Esophagus squamous epithelium (tissue), 5 donors: ENCODE results near the gene ZNF512B. TPM values are rescaled to one million over a fixed set of nuclear protein-coding genes. Genes with fewer than 3 reads are reported as not detected.

Experiments used
- DNase-seq: peaks from one replicate; lab custom pipeline; 2025; lab: John Stamatoyannopoulos, UW
- H3K27ac ChIP-seq, 4 donors: fragments of 200-600 bp; sonication (generic); one replicate each; pipeline ENCODE4 v1.5.1; 2016 to 2019; ENCODE audit warnings: mild to moderate bottlenecking in 1 of 4
- H3K27me3 ChIP-seq, 4 donors: fragments of 200-600 bp; sonication (generic); 1 replicate in 3 of 4; 2 replicates in 1 of 4; pipeline versions ENCODE4 v1.5.1 to v1.6.0; 2017 to 2021; ENCODE audit warnings: antibody characterized with exemption in 1 of 4
- H3K36me3 ChIP-seq, 3 donors: fragments of 200-600 bp; sonication (generic); one replicate each; pipeline ENCODE4 v1.5.1; 2016 to 2019
- H3K4me1 ChIP-seq, 3 donors: fragments of 200-600 bp; sonication (generic); one replicate each; pipeline ENCODE4 v1.5.1; 2017 to 2019
- H3K4me3 ChIP-seq, 4 donors: fragments of 200-600 bp; sonication (generic); 1 replicate in 3 of 4; 2 replicates in 1 of 4; pipeline ENCODE4 v1.5.1; 2016 to 2019; ENCODE audit warnings: mild to moderate bottlenecking in 2 of 4, moderate library complexity in 1 of 4
- H3K9me3 ChIP-seq, 3 donors: fragments of 200-600 bp; sonication (generic); one replicate each; pipeline ENCODE4 v1.5.1; 2016 to 2019
- POLR2A ChIP-seq, 4 donors: fragments of 450-650 bp; IDR thresholded peaks; one replicate each; pipeline ENCODE4 v1.6.1; 2017; ENCODE audit warnings: antibody characterized with exemption in 4 of 4, mild to moderate bottlenecking in 4 of 4, moderate library complexity in 3 of 4
- WGBS, 2 donors: methylation state at CpG; one replicate each; pipeline ENCODE4 v1.1.5; 2018; 5-methylcytosine and 5-hydroxymethylcytosine counted together
- intact Hi-C: fragments of 100-400 bp; cut with DNase I; formaldehyde crosslinking; loops from one replicate; pipeline ENCODE4 v1.15.0; 2022
- total RNA-seq, 4 donors: library from RNA; depleted of rRNA; stranded (reverse); fragments of >200 nt; gene quantifications; one replicate each; pipeline ENCODE4 v1.1.0, GENCODE V29; 2016
- TF ChIP-seq, protein P1 (sequence below), 6 experiments: fragments of 450-650 bp in 4 of 6; fragments of 200-600 bp in 2 of 6; sonication (generic) in 2 of 6; IDR thresholded peaks; one replicate each; pipeline ENCODE4 v1.5.1; 2016 to 2019; ENCODE audit warnings: antibody characterized with exemption in 6 of 6, mild to moderate bottlenecking in 4 of 6, moderate library complexity in 4 of 6
- donor health status: DM: yes; HTN: yes; CAD: no.

Gene ZNF512B
- total RNA-seq, 4 donors from 2014 or later: 10.7 to 17.6 (median 14.2) TPM

DNA sequence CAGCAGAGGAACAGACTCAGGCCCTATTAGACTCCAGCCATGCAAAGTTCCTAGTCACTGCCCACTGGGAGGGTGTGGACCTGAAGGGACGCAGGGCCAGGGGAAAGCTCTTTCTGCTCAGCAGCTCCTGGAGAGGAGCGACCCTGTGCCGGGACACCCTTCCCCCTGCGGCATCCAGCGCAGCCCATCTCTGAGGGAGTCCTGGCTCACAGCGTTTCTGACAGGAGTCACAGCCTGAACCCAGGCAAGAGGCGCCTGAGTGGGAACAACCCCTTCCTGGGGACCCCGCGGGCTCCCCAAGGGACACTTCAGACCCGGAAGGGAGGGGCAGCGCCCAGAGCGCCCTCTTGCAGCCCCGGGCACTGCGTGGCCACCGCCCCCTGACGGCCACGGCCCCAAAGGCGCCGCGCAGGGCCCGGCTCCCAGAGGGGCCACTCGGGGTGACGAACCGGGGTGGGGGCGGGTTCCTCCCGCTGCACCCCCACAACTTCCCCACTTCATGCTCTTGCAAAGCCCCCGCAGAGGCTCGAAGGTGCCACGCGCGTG, 14.4 kb downstream of the ZNF512B start:
- H3K27me3 ChIP-seq: no peaks in the 10 kb centered on the region
- intact Hi-C loops: no loop called here
- H3K36me3 ChIP-seq: peaks cover 0 to 29% (median 5%) of the 10 kb centered on the region in 3 donors
- TF ChIP-seq, protein P1, sequence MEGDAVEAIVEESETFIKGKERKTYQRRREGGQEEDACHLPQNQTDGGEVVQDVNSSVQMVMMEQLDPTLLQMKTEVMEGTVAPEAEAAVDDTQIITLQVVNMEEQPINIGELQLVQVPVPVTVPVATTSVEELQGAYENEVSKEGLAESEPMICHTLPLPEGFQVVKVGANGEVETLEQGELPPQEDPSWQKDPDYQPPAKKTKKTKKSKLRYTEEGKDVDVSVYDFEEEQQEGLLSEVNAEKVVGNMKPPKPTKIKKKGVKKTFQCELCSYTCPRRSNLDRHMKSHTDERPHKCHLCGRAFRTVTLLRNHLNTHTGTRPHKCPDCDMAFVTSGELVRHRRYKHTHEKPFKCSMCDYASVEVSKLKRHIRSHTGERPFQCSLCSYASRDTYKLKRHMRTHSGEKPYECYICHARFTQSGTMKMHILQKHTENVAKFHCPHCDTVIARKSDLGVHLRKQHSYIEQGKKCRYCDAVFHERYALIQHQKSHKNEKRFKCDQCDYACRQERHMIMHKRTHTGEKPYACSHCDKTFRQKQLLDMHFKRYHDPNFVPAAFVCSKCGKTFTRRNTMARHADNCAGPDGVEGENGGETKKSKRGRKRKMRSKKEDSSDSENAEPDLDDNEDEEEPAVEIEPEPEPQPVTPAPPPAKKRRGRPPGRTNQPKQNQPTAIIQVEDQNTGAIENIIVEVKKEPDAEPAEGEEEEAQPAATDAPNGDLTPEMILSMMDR (IDR thresholded peaks at IDR 0.05): peak; percentile 14 to 34 (median 23)
- TF ChIP-seq POLR2A (IDR thresholded peaks at IDR 0.05): no peak
- DNase-seq: no peak
- H3K4me3 ChIP-seq: peak overlapping the region; percentile 74 to 98 (median 88)
- H3K27ac ChIP-seq: peak overlapping the region; percentile 91 to 99 (median 96)
- peaks cover 58 to 79% (median 62%) of the 10 kb centered on the region in 3 donors for H3K4me1 ChIP-seq
- 0% methylated on average over 2 to 4 of the region's 31 CpGs for WGBS, 2 donors
- H3K9me3 ChIP-seq: no peaks in the 10 kb centered on the region

DNA sequence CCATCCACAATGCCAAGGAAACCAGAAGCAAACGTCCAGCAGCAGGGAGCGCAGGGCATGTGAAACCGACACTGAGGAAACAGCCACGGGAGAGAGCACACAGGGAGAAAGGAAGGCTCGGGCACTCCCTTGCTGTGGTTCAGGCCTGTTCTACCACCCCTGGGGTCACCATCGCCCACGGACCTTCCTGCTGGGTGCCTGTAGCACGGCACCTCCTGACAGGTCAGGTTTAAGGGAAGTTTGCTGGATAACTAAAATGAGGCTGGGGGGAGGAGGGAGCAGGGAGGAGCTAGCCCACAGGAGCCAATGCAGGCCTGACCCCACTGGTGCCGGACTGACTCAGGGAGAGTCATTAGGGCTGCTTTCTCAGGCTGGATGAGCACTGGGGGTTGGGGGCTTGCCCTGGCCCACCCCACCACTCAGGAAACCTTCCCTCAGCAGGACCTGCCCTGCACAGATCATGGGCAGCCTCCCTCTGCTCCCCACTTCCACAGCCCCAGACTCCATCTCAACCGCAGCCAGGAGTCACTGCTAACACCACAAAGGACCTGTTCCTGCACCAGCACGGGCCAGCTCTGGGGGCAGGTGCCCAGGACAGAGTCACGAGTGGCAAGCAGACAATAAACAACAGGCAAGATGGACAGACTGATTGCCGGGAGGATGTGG, 15.8 kb downstream of the ZNF512B start:
- no peak for DNase-seq
- peak overlapping the region in 3 of 4 donors; percentile 74 to 98 (median 83) for H3K4me3 ChIP-seq
- H3K4me1 ChIP-seq: peaks cover 71 to 92% (median 77%) of the 10 kb centered on the region in 3 donors
- peak overlapping the region; percentile 38 to 99 (median 96) for H3K27ac ChIP-seq
- 42 to 71% methylated on average over 7 to 9 of the region's 13 CpGs for WGBS, 2 donors
- no peaks in the 10 kb centered on the region for H3K27me3 ChIP-seq
- no peaks in the 10 kb centered on the region for H3K9me3 ChIP-seq
- peaks cover 0 to 14% (median 0%) of the 10 kb centered on the region in 3 donors for H3K36me3 ChIP-seq
- intact Hi-C loops: no loop called here
- TF ChIP-seq POLR2A (IDR thresholded peaks at IDR 0.05): no peak
- TF ChIP-seq, protein P1 (IDR thresholded peaks at IDR 0.05): no peak

DNA sequence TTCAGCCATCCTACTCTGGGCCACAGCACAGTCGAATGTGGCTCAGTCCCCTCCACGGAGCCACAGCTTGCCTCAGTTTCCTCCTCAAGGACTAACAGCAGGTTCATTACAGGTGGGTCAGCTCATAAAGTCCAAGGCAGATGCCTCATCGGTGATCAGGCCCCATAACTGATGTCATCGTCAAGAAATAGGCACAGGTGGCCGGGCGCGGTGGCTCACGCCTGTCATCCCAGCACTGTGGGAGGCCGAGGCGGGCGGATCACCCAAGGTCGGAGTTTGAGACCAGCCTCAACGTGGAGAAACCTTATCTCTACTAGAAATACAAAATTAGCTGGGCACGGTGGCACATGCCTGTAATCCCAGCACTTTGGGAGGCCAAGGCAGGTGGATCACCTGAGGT, 17.0 kb downstream of the ZNF512B start:
- TF ChIP-seq, protein P1 (IDR thresholded peaks at IDR 0.05): no peak
- no peak for TF ChIP-seq POLR2A (IDR thresholded peaks at IDR 0.05)
- WGBS, 2 donors: 84 to 86% methylated on average over 1 to 11 of the region's 14 CpGs
- intact Hi-C loops: no loop called here
- Histone ChIP-seq H3K4me1 (peaks cover 78 to 92% (median 85%) of the 10 kb centered on the region in 3 donors), H3K4me3 (peak overlapping the region in 1 of 4 donors; percentile 11), H3K27me3 (no peaks in the 10 kb centered on the region), H3K36me3 (peaks cover 0 to 9% (median 0%) of the 10 kb centered on the region in 3 donors), H3K9me3 (no peaks in the 10 kb centered on the region), H3K27ac (peak overlapping the region; percentile 93 to 99 (median 96))
- DNase-seq: no peak

DNA sequence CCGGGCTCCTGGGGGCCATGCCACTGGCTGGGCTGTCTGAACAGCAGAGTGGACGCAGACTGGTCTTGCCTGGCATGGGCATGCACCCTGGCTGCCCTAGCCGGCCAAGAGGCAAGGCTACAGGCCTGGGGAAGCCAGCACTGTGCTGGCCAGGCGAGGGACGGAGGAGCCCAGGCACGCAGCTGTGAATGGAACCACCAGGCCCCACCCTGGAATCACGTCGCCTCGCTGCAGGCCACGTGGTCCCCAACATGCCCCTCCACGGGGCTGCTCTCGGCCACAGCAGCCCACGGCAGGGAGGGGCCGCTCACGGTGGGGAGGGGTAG, 17.6 kb downstream of the ZNF512B start:
- Histone ChIP-seq H3K27ac (peak overlapping the region; percentile 93 to 99 (median 96)), H3K9me3 (no peaks in the 10 kb centered on the region), H3K4me1 (peaks cover 77 to 92% (median 85%) of the 10 kb centered on the region in 3 donors), H3K27me3 (no peaks in the 10 kb centered on the region), H3K36me3 (peaks cover 0 to 9% (median 0%) of the 10 kb centered on the region in 3 donors), H3K4me3 (peak overlapping the region in 1 of 4 donors; percentile 11)
- no peak for DNase-seq
- 29% methylated on average over 4 of the region's 15 CpGs; no CpG with 5 or more reads in 1 of the 2 donors for WGBS, 2 donors
- no peak for TF ChIP-seq POLR2A (IDR thresholded peaks at IDR 0.05)
- TF ChIP-seq, protein P1 (IDR thresholded peaks at IDR 0.05): no peak
- intact Hi-C loops: no loop called here
